HG03196 (cell line): ENCODE results near the gene HIPK1.

Experiments
- ATAC-seq: cut with Tn5 transposase; IDR thresholded peaks from one replicate; pipeline ENCODE4 v1.9.1; 2021; ENCODE audit not compliant: unreplicated experiment

HIPK1 gene

DNA sequence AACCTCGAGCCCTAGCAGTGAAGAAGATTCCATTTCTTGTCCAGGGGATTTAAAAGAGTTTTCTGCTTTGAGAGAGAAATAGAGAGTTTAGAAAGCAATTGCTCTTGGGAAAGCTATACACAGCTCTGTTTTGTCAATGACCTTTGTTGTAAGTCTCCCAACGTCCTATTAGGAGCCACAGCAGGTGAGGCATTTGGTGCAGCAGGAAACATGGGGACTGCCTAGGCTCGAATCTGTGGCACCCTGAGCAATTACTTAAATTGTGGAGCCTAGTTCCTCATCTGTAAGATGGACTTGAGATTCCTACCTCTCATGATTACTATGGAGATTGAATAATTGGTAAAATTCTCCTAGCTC lies 15.8 kb upstream of the HIPK1 start:
- no peak for ATAC-seq

DNA sequence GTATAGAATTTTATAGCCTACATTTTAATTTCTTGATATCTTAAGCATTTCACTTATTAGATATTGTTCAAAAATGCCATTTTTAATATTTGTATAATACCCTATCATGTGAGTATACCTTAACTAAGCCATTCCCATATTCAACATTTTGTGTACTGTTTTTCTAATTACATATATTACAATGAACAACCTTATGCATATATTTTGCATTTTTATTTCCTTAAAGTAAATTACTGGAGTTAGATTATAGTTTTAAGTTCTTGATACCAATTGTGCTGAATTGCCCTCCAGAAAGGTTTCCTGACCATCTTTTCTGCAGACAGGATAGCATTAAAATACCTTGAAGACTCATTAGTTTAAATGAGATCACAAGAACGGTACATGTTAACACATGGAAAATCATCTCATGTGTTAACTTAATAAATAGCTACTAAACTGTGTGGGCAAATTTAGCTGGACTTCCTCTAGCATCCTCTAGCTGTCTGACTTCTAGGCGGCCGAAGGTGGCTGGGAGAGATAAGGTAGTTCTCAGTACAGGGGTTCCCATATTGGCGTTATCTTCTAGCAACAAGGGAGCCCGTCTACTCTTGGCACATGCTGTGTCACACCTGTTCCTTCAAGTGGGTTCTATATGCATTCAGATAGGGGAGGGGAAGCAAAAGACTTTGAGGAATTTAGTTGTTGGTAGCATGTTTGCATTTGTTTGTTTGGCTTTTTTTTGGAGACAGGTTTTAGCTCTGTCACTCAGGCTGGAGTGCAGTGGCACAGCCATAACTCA lies 15.0 kb upstream of the HIPK1 start:
- ATAC-seq, result no peak

DNA sequence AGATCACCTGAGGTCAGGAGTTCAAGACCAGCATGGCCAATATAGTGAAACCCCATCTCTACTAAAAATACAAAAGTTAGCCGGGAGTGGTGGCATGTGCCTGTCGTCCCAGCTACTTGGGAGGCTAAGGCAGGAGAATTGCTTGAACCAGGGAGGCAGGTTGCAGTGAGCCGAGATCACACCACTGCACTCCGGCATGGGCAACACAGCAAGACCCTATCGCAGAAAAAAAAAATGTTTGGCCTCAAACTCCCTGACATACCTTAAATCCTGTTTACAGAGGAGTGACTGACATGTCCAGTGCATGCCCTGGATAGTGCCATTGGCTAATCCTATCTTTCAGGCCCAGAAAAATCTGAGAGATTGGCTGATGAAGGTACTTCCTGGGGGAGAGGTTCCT lies 12.2 kb upstream of the HIPK1 start:
- ATAC-seq, result no peak

DNA sequence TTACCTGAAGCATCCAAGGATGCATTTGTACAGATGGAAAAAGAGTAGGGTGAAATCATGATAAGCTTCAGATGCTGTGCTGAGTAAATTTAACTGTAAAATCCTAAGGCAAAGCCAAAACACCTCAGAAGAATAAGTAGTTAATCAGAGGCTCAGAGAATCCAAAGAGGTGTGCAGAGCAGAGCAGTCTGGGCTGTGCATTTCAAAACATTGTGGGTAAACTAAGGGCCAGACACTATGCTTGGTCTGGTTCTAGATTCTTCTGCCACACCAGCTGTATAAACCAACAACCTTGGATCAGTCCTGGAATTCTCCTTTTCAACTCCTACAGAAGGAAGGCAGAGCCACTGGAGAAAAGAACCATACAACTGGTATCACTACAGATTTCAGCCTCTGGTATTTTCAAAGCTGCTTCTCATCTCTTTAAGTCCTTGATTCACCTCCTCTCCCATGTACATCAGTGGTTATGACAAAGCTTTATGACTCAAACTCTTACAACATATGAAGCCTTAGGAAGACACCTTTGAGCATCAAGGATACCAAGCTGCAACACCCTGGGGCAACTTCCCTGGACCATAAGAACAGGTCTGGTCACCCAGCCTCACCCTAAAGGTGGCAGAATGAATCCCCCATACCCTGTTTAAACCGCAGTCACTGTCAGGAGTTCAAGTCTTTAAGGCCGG lies 11.6 kb upstream of the HIPK1 start:
- ATAC-seq, result no peak

DNA sequence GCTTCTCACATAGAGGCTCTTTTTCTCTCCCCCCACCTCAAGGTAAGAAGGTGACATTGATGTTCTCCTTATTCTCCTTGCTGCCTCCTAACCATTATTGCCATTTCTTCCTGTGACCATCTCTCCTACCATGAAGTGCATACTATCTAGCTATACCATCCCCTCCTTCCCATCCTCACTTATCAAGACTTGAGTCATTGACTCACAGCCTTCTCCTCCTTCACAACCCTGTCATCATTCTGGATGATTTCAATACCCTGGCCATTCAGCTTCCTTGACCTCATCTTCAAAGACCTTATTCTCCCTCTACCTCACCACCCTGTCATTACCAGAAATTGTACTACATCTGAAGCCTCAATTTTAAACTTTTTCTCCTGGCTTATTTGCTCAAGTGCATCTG lies 10.9 kb upstream of the HIPK1 start:
- ATAC-seq, result no peak

DNA sequence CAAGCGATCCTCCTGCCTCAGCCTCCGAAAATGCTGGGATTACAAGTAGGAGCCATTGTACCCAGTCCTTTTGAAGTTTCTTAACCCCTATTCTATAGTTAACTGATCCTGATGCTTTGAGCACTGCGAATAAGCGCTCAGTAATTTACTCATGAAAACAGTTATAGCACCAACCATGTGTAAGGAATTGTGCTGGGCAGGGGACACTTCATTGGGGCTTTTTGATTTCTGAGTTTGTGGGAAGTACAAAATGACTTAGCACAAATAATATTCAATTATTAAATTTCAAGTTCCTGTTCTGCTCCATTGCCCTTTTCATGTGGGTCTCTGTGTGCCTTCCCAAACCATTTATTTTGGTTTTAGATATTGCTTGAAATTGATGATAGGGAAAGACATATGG lies 6.2 kb upstream of the HIPK1 start:
- no peak for ATAC-seq

DNA sequence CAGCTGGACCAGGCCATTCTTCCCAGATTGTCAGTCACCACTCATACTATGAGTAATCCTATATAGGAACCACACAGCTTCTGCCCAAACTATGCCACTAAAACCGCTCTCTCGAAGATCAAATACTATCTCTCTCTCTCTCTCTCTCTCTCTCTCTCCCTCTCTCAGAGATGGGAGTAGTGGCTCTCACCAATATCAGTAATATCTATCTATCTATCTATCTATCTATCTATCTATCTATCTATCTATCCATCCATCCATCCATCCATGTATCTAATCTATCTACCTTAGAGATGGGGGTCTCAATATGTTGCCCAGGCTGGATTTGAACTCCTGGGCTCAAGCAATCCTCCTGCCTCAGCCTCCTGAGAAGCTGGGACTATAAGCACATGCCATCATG lies 4.7 kb upstream of the HIPK1 start:
- ATAC-seq, result no peak

DNA sequence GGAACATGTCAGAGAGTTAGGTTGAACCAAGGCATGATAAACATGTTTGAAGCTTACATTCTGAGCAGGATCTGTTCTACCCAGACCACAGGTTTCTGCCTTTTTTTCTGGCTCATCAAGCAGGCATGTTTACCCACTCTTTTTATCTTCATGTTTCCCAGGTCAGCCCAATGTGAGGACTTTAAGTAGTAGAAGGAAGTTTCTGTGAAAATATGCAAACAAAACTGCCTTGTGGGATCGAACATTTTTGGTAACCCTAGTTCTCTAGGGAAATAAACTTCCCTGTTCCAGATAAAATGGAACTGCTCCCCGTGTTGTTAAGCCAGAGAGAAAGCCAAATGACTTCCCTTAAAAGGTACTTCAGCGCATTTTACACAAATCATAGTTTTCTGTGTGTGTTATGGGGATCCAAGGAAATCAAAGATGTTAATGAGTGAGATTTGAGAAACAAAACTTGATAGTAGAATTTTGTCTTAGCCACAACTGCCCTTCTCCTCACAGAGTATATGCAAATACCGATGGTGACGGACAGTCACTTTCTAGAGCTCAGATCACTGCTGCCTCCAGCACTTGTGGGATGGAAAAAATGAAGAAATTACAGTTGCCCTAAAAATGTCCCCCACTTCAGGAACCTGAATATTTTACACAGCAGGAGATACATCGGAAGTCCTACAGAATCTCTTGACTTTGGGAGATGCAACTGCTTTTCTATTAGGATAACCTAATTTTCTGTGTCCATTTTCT lies 765 bp upstream of the HIPK1 start:
- no peak for ATAC-seq

DNA sequence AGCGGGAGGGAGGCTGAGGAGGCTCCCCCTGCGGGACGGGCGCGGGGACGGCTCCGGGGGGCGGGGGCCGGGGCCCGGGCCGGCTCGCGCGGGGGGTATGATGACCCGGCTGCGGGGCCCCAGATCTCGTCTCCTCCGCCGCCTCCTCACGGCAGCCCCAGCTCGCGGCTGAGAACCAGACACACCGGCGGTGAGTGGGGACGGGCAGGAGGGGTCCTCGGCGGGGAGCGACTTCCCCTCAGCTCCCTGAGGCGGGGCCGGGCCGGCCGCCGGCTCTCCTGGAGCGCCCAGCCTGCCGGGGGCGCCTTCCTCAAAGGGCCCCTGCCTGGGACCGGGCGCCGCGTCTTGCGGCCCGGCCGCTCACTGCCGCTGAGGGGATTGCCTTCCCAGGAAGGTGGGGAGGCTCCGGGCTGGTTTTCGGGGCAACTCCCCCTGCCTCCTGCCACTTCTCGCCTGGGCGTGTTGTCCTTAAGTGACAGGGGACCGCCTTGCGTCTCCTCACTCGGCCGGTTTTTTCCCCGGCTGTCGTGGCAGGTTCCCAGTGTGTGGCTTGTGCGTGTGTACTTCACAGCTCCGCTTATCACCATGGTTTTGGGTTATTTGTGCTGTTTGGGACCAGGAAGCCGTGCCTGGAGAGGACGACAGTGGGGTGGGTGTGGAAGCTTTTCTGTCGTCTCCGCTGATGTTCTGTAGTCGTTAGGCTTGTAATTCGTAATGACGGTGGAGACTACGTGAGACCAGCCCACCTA lies 800 bp downstream of the HIPK1 start:
- peak; percentile 32 for ATAC-seq

DNA sequence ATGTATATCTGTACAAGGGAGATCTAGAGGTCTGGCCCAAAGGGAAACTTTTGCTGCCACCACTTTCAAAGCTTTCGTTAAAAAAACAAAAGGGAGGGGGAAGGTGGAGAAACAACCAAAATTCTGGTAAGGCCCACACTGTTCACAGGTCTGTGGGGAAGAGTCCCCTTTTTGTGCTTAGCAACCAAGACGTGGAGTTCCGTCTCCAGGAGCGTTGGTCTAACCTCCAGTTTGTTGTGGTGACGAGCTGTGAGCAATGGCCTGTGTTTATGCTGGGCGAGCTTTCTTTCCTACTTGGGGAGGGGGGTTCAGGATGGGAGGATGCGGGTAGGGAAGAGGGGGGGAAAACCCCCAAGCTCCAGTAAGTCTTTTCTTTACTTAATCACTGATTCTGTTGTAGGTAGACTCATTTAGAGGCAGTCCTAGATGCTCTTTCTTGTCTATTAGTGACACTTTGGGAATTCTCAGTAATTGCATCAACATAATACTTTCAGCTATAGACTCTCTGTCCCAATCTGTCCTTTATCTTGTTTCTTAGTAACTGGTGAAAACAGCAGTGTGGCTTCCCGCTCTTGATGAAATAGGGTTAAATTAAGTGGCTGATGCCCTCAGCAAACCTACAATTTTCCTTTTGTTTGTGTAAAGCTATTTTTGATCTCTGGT lies 1.5 kb downstream of the HIPK1 start:
- peak; percentile 27 for ATAC-seq

DNA sequence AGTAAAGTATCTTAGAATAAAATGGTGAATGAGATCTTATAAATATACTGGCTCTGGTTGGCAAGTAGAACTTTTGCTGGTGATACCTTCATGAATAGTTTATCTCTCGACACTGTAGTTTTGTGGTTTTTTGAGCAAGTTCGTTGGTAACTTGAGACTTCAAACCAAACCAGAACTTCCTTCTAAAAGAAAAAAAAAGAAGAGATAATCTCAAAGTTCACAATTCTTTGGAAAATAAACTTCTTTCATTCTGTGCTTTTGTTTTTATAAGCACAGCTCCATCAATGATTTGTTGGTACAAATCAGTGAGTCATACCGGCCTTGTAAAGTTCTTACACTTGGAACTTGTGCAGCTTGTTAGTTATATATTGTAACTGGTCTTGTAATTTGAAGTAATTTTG lies 2.3 kb downstream of the HIPK1 start:
- ATAC-seq, result no peak

DNA sequence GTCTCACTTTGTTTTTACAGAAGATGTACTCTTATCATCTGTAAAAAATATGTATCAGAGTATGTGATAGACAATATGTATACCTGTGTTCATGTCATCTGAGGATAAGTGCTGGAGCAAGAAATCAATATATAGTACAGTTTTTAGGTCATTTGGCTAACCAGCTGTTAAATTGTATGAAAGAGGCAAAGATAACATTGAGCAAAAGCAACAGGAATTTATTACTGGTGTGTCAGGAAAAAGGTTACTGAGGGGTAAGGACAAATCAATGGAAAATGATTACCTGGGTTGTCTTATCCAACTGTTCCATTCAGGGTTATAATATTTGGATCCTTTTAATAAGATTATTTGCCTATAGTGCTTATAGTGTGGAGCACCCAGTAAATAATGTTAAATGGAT lies 4.9 kb downstream of the HIPK1 start:
- ATAC-seq, result no peak

DNA sequence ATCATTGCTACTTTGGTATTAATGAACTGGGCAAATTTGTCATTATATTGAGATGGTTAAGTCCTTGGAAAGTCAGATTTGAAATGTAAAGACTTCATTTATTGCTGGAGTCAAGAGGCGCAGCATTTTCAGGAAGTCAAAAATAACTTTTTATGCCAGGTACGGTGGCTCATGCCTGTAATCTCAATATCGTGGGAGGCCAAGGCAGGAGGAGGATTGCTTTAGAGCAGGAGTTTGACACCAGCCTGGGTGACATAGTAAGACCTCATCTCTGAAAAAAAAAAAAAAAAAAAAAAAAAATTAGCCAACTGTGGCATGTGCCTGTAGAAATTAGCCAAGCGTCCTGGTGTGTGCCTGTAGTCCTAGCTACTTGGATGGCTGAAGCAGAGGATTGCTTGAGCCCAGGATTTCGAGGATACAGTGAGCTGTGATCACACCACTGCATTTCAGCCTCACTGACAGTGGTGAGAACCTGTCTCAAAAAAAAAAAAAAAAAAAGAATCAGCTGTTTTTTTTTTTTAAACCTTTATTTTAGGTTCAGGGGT lies 5.5 kb downstream of the HIPK1 start:
- ATAC-seq, result no peak

DNA sequence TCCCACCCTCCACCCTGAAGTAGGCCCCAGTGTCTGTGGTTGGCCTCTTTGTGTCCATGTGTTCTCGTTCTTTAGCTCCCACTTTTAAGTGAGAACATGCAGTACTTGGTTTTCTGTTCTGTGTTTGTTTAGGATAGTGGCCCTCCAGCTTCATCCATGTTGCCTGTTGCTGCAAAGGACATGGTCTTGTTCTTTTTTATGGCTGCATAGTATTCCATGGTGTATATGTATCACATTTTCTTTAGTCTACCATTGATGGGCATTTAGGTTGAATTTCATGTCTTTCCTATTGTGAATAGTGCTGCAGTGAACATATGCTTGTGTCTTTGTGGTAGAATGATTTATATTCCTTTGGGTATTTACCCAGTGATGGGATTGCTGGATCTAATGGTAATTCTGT lies 6.1 kb downstream of the HIPK1 start:
- ATAC-seq, result no peak

DNA sequence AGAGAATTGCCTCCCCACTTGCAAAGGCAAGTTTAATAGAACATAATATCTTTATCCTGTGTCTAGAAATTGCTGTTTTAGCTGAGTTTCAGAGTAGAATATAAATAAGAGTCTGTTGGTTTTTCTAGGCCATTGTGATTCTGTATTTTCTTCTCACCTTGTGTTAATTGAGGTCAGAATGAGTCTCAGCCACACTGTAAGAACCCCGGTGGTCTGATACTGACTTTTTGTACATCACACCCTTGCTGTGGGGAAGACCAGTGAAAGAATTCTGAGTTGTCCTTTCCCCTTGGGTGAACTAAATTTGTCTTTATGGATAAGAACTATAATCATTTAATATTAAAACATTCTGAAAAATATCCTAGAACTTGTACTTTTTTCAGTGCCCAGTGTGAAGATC lies 6.8 kb downstream of the HIPK1 start:
- no peak for ATAC-seq

DNA sequence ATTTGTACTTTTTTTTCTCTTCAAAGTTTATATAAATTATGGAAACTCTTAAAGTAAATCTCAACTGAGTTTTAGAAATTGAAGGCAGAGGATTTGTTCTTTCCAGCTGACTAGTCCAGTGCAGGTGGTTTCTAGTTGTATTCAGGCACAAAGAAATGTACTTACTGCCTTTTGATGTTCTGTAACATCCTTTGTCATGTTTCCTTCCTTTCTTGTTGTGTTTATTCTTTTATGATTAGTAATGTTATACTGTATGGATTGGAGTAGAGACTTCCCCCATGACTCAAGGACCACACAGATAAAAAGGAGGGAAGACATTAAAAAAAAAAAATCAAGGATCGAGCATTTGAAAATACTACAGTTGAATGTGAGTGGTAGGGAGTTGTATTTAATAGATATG lies 8.0 kb downstream of the HIPK1 start:
- no peak for ATAC-seq

DNA sequence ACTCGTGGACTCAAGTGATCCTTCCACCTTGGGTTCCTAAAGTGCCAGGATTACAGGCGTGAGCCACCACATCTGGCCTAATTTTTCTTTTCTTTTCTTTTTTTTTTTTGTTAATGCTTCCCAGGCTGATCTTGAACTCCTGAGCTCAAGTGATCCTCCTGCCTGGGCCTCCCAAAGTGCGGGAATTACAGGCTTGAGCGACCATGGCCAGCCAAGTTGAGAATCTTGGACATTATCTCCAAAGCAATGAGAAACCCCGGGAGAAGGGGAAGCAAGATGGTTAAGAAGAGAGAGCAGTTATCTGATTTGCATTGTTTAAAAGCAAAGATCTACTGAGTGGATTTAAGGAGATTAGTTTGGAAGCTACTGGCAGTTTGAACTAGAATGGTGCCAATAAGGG lies 9.1 kb downstream of the HIPK1 start:
- no peak for ATAC-seq

DNA sequence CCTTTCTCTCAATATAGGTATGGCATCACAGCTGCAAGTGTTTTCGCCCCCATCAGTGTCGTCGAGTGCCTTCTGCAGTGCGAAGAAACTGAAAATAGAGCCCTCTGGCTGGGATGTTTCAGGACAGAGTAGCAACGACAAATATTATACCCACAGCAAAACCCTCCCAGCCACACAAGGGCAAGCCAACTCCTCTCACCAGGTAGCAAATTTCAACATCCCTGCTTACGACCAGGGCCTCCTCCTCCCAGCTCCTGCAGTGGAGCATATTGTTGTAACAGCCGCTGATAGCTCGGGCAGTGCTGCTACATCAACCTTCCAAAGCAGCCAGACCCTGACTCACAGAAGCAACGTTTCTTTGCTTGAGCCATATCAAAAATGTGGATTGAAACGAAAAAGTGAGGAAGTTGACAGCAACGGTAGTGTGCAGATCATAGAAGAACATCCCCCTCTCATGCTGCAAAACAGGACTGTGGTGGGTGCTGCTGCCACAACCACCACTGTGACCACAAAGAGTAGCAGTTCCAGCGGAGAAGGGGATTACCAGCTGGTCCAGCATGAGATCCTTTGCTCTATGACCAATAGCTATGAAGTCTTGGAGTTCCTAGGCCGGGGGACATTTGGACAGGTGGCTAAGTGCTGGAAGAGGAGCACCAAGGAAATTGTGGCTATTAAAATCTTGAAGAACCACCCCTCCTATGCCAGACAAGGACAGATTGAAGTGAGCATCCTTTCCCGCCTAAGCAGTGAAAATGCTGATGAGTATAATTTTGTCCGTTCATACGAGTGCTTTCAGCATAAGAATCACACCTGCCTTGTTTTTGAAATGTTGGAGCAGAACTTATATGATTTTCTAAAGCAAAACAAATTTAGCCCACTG lies 11.5 kb downstream of the HIPK1 start:
- no peak for ATAC-seq

DNA sequence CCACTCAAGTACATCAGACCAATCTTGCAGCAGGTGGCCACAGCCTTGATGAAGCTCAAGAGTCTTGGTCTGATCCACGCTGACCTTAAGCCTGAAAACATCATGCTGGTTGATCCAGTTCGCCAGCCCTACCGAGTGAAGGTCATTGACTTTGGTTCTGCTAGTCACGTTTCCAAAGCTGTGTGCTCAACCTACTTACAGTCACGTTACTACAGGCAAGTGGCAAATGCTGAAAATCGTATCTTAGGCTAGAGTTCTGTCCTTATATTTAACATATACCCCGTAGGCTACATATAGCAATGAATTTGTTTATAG lies 12.1 kb downstream of the HIPK1 start:
- ATAC-seq, result no peak

DNA sequence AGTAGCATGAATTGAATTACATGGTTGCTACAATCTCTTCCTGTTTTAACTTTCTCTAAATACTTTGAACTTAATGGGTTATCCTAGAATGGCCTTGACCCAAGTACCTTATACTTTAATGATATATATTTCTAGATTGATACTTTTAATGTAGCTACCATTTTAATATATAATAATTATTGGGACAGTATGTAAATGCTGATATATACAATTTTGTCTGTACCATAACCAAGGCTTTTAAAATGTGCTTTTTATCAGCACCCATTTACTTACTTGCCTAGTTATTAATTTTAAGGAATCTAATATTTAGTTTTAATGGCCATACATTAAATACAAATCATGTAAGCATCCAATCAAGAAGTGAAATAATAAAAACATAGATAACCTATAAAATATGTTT lies 13.4 kb downstream of the HIPK1 start:
- ATAC-seq, result no peak
